HG02973 (cell line): ENCODE data around the gene TEX53.

Experiments used
- ATAC-seq: cut with Tn5 transposase; IDR thresholded peaks from one replicate; pipeline ENCODE4 v1.9.1; 2021; ENCODE audit warnings: moderate library complexity; ENCODE audit not compliant: unreplicated experiment

The TEX53 gene

DNA sequence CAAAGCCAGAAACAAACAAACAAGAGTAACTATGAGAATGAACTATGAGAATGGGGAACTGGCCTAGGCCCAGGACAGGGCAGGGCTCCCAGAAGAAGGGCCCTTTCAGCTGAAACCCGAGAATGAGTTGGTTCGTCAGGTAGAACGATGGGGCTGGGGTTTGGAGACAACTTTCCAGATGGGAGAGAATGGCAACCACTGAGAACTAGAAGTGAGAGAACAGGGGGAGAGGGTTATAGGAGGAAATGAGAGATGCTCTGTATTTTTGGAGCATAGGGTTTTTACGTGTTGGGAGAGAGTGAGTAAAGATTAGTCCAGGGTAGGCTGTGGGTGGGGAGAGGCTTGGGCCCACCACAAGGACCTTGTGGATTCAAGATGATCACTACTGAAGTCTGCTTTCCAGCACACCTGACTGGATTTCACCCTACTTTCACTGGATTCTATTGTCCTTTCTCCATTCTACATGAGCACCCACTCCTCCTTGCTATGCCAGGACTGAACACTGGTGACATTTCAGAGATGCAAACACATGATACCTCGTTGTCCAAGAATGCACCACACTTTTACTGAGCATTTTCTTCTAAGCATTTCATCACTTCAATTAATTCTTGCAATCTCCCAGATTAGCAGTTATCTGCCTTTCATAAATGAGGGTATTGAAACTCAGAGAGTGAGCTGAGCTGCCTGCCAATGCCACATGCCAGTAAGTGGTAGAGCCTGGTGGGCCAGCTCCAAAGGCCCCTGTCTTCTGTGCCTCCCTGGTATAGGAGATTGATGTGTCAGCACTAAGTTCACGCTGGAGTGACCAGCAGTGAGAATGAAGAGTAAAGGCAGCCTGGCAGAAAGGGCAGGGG lies 49.7 kb downstream of the TEX53 start:
- peak; percentile 35 for ATAC-seq

GRCh38 chr9:114606597-114607207 lies 50.9 kb downstream of the TEX53 start:
- no peak for ATAC-seq
